ENCODE measurements around the gene RTN1.

The RTN1 gene

GRCh38 chr14:59787045-59787674 is 83.4 kb downstream of the RTN1 start:
- no peak for DNase-seq

- no peak for DNase-seq
Measured at GRCh38 chr14:59785629-59786028, 84.9 kb downstream of the RTN1 start.

GRCh38 chr14:59782760-59783159 is 87.8 kb downstream of the RTN1 start:
- DNase-seq, result no peak

- DNase-seq, result no peak
Measured at GRCh38 chr14:59777006-59777579, 93.5 kb downstream of the RTN1 start.

GRCh38 chr14:59776468-59776867 is 94.1 kb downstream of the RTN1 start:
- no peak for DNase-seq

- DNase-seq, result no peak
Measured at GRCh38 chr14:59772233-59772632, 98.3 kb downstream of the RTN1 start.

- DNase-seq, result peak; percentile 31
Measured at GRCh38 chr14:59771577-59771976, 99.0 kb downstream of the RTN1 start.

- no peak for DNase-seq
Measured at GRCh38 chr14:59769586-59769985, 101.0 kb downstream of the RTN1 start.

- DNase-seq, result no peak
Measured at GRCh38 chr14:59768855-59769375, 101.7 kb downstream of the RTN1 start.

- DNase-seq, result no peak
Measured at GRCh38 chr14:59761851-59762250, 108.7 kb downstream of the RTN1 start.

- DNase-seq, result no peak
Measured at GRCh38 chr14:59755409-59756135, 115.0 kb downstream of the RTN1 start.

- no peak for DNase-seq
Measured at GRCh38 chr14:59754256-59754655, 116.3 kb downstream of the RTN1 start.

- DNase-seq, result no peak
Measured at GRCh38 chr14:59753512-59753911, 117.1 kb downstream of the RTN1 start.

GRCh38 chr14:59751578-59751977 is 119.0 kb downstream of the RTN1 start:
- DNase-seq, result no peak

GRCh38 chr14:59739794-59740193 is 130.8 kb downstream of the RTN1 start:
- no peak for DNase-seq

- no peak for DNase-seq
Measured at GRCh38 chr14:59728304-59728703, 142.3 kb downstream of the RTN1 start.

- DNase-seq, result no peak
Measured at GRCh38 chr14:59727073-59727661, 143.4 kb downstream of the RTN1 start.

GRCh38 chr14:59711080-59711479 is 159.5 kb downstream of the RTN1 start:
- DNase-seq, result no peak

- DNase-seq, result no peak
Measured at GRCh38 chr14:59707778-59708561, 162.6 kb downstream of the RTN1 start.

GRCh38 chr14:59705866-59706265 is 164.7 kb downstream of the RTN1 start:
- DNase-seq, result no peak

GRCh38 chr14:59705245-59705644 is 165.3 kb downstream of the RTN1 start:
- DNase-seq, result no peak

GRCh38 chr14:59704054-59704645 is 166.4 kb downstream of the RTN1 start:
- no peak for DNase-seq

- no peak for DNase-seq
Measured at GRCh38 chr14:59699442-59699841, 171.1 kb downstream of the RTN1 start.

Measured in DMS79 (cell line).